Lung (tissue), 12 donors: ENCODE results near the gene FGF7. TPM values are rescaled to one million over a fixed set of nuclear protein-coding genes. Genes with fewer than 3 reads are reported as not detected.

Source experiments
- ATAC-seq: fragments of 200-7000 bp; cut with Tn5 transposase; one replicate; pipeline ENCODE4 v1.9.1; 2020; ENCODE audit warnings: moderate number of reproducible peaks; ENCODE audit not compliant: insufficient read depth, low FRiP score
- DNase-seq, 3 donors: peaks; one replicate each; pipeline ENCODE4 v3.0.0-alpha.2; 2013 to 2017
- H3K27ac ChIP-seq, 2 donors: one replicate each; pipeline ENCODE4 v1.5.1; 2013; ENCODE audit warnings: mild to moderate bottlenecking in 2 of 2, moderate library complexity in 2 of 2, control low read depth in 1 of 2, inconsistent platforms in 1 of 2, low read depth in 1 of 2, low read length in 1 of 2
- H3K27me3 ChIP-seq, 3 donors: one replicate each; pipeline ENCODE4 v1.5.1; 2013; ENCODE audit warnings: low read length in 2 of 3; ENCODE audit not compliant: control insufficient read depth in 3 of 3, insufficient read depth in 3 of 3
- H3K36me3 ChIP-seq, 4 donors: one replicate each; pipeline ENCODE4 v1.5.1; 2013; ENCODE audit warnings: low read length in 4 of 4, mild to moderate bottlenecking in 1 of 4, moderate library complexity in 1 of 4; ENCODE audit not compliant: control insufficient read depth in 4 of 4, insufficient read depth in 4 of 4
- H3K4me1 ChIP-seq, 5 donors: one replicate each; pipeline ENCODE4 v1.5.1; 2013; ENCODE audit warnings: low read length in 5 of 5, mild to moderate bottlenecking in 2 of 5, moderate library complexity in 1 of 5; ENCODE audit not compliant: control insufficient read depth in 5 of 5, insufficient read depth in 5 of 5
- H3K4me3 ChIP-seq: one replicate; pipeline ENCODE4 v1.5.1; 2013; ENCODE audit warnings: mild to moderate bottlenecking, control low read depth, moderate library complexity
- H3K9ac ChIP-seq, 2 donors: one replicate each; pipeline ENCODE4 v1.5.1; 2013; ENCODE audit warnings: low read length in 2 of 2, control low read depth in 1 of 2; ENCODE audit not compliant: insufficient read depth in 1 of 2
- H3K9me3 ChIP-seq, 4 donors: one replicate each; pipeline ENCODE4 v1.5.1; 2013; ENCODE audit warnings: low read length in 3 of 4, mild to moderate bottlenecking in 1 of 4, moderate library complexity in 1 of 4; ENCODE audit not compliant: control insufficient read depth in 4 of 4, insufficient read depth in 3 of 4
- WGBS, 2 donors: extraction: QIAGEN DNeasy Blood & Tissue Kit; methylation state at CpG; one replicate each; pipeline ENCODE4 v1.1.7; 2013; 5-methylcytosine and 5-hydroxymethylcytosine counted together
- polyA plus RNA-seq, 2 donors: library from polyadenylated mRNA; stranded (reverse); fragments of 200-250 nt; gene quantifications; one replicate each; pipeline ENCODE4 v1.2.1, GENCODE V29; 2013
- total RNA-seq, 2 donors: library from RNA; depleted of rRNA in 1 of 2; stranded (reverse); fragments of >200 nt in 1 of 2; gene quantifications; one replicate each; pipeline ENCODE4 v1.2.1, GENCODE V29; 2014 to 2021
- TF ChIP-seq, protein P1 (sequence below): IDR thresholded peaks from 2 replicates; pipeline ENCODE4 v1.5.1; 2012; ENCODE audit warnings: mild to moderate bottlenecking; ENCODE audit errors: control extremely low read depth, extremely low read depth
- donor health status: control.
- donor health status: control.
- donor health status: Bipolar disorder and iron deficiency.
- donor health status: healthy.
- donor health status: DM: yes; HTN: yes; CAD: no.

Gene FGF7
- total and polyA plus RNA-seq, 4 donors, result 11.5 to 32.2 (median 20.1) TPM

DNA sequence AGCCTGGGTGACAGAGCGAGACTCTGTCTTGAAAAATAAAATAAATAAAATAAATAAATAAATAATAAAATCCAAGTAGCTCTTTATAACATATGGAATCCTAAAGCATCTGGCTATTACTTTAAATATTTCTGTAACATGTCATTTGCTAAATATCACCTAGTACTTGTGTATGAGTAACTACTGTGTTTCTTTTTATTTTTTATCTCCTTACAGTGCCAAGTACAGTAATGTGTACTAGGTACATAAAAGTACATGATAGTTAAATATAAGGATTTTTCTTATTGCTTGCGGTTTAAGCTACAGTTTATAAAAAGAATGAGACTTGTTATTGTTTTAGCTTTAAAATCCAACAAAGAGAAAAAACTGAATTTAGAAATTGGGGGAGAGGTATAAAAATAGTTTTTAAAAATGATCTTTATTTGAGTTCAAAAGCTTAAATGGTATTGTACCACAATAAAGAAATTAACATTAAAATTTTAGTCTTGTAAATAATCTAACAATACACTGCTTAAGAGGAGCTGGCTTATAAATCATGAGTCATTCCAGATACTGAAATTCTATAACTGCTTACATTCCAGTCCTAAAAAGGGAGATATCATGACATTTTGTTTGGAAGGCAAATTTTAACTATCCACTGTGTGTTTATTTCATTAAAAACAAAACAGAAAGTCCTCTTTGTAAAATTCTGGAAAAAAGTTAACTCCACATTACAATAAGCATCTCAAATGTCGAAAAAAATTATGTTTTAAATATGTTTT is 73.1 kb downstream of the FGF7 start:
- no peaks in the 10 kb centered on the region for H3K9me3 ChIP-seq
- no peak overlapping the region for H3K27ac ChIP-seq
- peak in 2 of 3 donors; percentile 21 to 25 for DNase-seq
- no peak overlapping the region for H3K4me3 ChIP-seq
- H3K9ac ChIP-seq, result no peak overlapping the region
- TF ChIP-seq, protein P1, sequence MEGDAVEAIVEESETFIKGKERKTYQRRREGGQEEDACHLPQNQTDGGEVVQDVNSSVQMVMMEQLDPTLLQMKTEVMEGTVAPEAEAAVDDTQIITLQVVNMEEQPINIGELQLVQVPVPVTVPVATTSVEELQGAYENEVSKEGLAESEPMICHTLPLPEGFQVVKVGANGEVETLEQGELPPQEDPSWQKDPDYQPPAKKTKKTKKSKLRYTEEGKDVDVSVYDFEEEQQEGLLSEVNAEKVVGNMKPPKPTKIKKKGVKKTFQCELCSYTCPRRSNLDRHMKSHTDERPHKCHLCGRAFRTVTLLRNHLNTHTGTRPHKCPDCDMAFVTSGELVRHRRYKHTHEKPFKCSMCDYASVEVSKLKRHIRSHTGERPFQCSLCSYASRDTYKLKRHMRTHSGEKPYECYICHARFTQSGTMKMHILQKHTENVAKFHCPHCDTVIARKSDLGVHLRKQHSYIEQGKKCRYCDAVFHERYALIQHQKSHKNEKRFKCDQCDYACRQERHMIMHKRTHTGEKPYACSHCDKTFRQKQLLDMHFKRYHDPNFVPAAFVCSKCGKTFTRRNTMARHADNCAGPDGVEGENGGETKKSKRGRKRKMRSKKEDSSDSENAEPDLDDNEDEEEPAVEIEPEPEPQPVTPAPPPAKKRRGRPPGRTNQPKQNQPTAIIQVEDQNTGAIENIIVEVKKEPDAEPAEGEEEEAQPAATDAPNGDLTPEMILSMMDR, result no peak
- 81 to 86% methylated on average over 3 of the region's 3 CpGs for WGBS, 2 donors
- H3K36me3 ChIP-seq, result no peaks in the 10 kb centered on the region
- H3K4me1 ChIP-seq, result no peaks in the 10 kb centered on the region
- H3K27me3 ChIP-seq, result no peaks in the 10 kb centered on the region
- ATAC-seq, result no peak

DNA sequence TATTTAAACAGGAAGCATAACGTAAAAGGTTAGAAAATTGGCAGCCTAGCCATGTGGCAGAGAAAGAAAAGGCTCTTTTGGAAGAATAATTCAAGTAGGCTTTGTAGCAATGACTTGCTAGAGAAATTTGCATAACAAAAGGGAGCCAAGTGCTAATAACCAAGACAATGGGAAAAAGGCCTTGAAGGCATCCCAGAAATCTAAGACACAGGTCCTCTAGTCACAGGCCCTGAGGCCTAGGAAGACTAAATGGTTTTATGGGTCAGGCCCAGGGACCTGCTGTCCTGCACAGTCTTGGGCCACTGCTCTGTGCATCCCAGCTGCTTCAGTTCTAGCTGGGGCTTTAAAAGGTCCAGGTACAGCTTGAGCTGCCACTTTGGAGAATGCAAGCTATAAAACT is 78.5 kb downstream of the FGF7 start:
- H3K27ac ChIP-seq, result no peak overlapping the region
- H3K4me1 ChIP-seq, result no peaks in the 10 kb centered on the region
- TF ChIP-seq, protein P1, result no peak
- no peak for DNase-seq
- H3K4me3 ChIP-seq, result no peak overlapping the region
- H3K27me3 ChIP-seq, result no peaks in the 10 kb centered on the region
- no peak for ATAC-seq
- 67 to 82% methylated on average over 1 of the region's 1 CpG for WGBS, 2 donors
- peaks cover 0 to 3% (median 1%) of the 10 kb centered on the region in 4 donors for H3K9me3 ChIP-seq
- H3K36me3 ChIP-seq, result no peaks in the 10 kb centered on the region
- no peak overlapping the region for H3K9ac ChIP-seq

DNA sequence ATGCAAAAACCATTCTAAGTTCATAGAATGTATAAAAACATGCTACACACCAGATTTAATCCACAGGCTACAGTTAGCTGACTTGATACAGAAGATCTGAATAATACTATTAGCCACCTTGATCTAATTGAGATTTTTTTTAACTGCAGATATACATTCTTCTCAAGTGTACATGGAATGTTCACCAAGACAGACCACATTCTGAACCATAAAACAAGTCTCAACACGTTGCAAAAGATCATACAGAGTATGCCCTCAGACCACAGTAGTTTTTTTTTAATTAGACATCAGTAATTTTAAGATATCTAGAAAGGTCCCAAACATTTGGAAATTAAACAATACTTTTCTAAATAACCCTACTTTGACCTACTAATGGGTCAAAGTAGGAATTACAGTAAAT is 83.3 kb downstream of the FGF7 start:
- H3K4me1 ChIP-seq, result no peaks in the 10 kb centered on the region
- TF ChIP-seq, protein P1, result no peak
- 43 to 74% methylated on average over 1 of the region's 1 CpG for WGBS, 2 donors
- no peaks in the 10 kb centered on the region for H3K27me3 ChIP-seq
- no peaks in the 10 kb centered on the region for H3K36me3 ChIP-seq
- H3K4me3 ChIP-seq, result no peak overlapping the region
- DNase-seq (no peak), ATAC-seq (no peak)
- no peak overlapping the region for H3K9ac ChIP-seq
- peaks cover 0 to 3% (median 1%) of the 10 kb centered on the region in 4 donors for H3K9me3 ChIP-seq
- H3K27ac ChIP-seq, result no peak overlapping the region
